Measurements from ENCODE around the gene MED26. TPM values are rescaled to one million over a fixed set of nuclear protein-coding genes. Genes with fewer than 3 reads are reported as not detected.

The MED26 gene
- total RNA-seq, 1 donor from 2014 or later: 2.4 TPM

DNA sequence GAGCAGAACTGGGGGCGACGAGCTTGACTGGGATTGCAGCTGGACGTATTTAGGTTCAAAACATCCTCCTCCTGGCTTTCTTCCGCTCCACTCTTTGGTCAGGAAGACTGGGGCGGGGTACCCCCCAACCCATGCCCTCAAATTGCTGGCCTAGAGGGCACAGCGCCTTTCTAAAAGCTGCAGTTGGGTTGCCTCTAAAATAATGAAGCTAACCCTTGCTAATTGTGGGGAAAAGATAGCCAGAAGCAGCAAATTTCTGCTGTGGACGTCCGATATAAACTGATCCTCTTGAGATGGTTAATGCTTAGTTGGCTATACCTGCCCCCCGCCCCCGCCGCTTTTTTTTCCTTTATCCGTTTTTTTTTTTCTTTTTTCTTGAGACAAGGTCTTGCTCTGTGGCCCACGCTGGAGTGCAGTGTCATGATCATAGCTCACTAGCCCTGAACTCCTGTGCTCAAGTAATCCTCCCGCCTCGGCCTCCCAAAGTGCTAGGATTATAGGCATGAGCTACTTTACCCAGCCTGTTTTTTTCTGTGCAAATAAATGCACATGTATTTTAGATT lies 85.0 kb downstream of the MED26 start:
- DNase-seq (ENCODE audit: low read depth in 2 of 2): no peak

DNA sequence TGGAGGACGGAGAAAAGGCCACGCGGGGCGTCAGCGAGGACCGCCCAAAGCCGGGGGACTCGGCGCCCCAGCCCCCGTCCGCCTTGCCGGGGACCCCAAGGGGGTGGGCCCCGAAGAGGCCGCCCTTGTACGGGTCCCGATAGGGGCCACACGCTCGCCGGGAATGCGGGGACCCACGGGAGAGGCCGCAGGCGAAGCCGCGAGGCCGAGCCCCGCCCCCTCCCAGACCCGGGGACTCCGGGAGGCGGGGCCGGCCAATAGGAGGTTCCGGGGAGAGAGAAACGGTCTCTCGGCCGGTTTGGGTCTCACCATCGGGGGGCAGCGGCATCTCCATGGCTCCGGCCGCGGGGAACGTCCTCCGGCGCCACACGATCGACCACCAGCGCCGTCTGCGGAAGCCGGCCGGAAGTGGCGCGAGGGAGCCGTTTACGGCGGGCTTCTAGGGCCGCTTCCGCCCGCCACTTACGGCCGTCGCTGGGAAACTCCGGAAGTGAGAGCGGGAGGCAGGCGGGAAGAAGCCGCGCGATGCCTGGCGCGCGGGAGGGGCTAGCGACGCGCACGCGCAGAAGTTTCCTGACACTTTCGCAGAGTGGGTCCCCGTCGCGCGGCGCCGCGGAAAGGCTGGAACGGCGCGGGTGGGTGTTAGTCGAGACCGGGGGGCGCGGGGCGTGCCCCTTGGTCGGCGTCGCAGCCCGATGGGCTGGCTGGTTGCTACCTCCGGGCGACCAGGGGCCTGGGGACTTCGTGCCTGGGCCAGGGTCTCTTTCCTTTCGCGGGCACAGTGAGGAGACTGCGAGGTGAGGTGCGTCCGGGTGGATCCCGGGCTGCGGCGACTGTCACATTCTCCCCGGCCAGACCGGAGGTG lies 85.7 kb downstream of the MED26 start, which contains the start of gene CHERP:
Gene CHERP, minus strand, starts transcription at position 393 of the 865 bp plus-strand sequence. Its CDS starts 59 bp downstream, at position 334.
- peak; percentile 85 to 94 for DNase-seq (ENCODE audit: low read depth in 2 of 2)

DNA sequence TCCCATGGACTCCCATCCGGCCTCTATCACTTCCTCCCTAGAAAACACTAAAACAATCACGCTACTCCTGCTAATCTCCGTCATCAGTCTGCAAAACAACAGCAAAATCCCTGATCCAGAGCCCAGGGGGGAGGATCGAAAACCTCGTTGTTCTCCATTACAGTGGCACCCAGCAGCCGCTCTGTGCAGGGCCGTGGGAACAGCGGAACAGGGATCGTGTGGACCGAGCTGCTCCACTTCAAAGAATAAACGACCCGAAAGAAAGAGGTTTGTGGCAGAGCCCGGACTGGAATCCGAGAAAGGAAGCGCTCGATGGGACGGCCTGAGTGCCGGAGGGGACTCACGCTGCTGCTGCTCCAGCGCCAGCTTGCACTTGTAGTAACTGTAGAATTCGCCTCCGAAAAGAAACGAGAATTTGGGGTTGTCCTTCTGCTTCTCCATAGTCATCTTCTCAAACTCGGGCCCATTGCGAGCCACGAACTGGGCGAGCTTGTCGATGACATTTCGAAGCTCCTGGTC lies 86.4 kb downstream of the MED26 start:
- DNase-seq (ENCODE audit: low read depth in 2 of 2): peak; percentile 29 to 68

DNA sequence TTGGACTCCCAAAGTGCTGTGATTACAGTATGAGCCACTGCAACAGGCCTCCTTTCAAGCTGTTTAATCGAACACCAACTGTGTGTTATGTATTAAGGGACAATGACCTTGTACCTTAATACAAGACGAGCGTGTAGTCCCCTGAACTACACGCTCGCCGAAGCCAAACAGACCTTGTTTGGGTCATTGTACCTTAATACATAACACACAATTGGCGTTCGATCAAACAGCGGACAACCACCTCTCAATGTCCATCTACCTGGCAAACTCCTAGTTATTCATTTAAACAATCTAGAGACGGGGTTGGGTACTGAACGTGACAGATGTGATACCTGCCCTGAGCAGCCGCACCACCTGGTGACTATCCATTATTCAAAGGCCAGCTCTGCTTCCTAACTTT lies 87.1 kb downstream of the MED26 start:
- DNase-seq (ENCODE audit: low read depth in 2 of 2): no peak

DNA sequence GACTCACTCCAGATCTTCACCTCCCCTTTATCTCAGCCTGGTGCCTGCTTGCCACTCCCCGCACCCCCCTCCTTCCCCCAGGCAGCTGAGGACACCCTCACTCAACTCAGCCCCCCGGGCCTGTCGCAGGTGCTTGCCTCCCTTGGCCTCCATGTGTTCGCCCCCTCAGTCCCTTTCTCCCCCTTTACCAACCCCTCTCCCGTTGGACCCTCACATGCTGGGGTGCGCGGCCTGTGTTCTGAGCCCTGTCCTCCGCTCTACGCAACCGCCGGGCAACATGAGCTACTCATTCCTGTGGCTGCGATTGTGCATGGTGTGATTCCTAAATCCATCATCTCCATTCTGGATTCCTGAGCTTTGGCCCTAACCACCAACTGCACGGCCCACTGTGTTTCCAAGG lies 90.9 kb downstream of the MED26 start:
- no peak for DNase-seq (ENCODE audit: low read depth in 2 of 2)

DNA sequence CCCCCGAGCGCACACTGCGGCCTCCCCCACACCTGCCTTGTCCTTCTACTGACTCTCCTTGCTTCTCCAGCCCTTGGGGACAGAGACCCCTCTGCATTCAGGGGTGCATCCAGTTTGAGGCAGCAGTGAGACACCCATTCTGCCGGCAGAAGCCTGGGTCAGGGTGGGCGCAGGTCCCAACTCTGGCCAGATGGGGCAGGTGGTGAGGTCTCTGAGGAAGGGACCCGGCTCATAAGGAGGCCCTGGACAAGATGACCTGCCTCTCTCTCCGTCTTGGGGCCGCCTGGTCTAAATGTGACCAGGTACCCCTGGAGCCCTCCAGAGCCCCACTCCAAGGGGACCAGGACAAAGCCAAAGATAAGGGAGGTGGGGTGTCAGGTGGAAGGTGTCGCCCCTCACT lies 91.9 kb downstream of the MED26 start:
- no peak for DNase-seq (ENCODE audit: low read depth in 2 of 2)

DNA sequence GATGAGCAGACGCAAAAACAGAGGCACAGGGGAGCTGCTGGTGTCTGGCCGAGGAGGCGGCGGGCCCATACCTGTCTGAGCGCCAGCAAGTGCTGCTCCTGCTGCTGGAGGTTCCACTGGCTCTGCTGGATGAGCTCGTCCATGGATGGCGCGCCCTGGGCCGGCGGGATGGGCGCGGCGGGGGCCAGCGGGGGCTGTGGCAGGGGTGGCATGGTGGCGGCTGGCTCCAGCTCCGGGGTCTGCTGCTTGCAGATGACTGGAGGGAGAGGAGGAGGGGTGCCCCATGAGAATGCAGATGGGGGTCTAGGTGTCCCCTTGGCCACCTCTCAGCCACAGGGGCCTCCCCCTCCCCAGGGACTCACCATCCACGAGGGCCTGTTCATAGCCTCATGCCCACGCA lies 92.6 kb downstream of the MED26 start:
- DNase-seq (ENCODE audit: low read depth in 2 of 2): no peak

DNA sequence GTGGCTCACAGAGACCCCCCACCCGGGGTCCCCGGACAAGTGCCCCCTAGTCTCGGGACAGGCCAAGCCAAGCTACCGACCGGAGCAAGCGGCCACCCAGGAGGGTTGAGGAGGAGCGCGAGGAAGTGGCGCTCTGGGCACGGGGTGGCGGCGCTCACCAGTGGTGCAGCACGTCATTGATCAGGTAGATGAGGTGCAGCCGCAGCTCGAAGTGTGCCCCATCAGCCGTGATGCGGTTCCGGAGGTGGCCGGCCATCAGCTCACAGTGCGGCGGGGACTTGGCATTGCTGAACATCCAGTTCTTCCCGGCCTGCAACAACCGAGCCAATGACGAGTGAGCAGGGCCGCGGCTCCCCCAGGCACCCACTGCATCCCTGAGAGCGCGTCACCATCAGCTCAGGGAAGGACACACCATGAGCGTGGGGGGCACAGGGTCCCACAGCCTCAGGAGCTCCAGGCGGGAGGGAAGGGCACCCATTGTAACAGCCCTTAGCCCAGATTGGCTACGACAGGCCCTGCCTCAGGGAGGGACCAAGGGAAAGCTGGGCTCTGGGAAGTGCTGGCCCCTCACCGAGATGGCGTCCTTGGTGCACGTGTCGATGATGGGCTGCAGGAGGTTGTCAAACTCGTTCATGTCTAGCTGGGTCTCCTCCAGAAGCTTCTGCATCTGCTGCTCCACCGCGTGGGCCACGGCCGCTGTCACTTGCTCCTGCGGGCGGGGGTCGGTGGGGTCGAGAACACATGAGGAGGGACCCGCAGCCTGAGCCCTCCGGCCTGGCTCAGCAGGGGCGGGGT lies 95.4 kb downstream of the MED26 start:
- no peak for DNase-seq (ENCODE audit: low read depth in 2 of 2)

DNA sequence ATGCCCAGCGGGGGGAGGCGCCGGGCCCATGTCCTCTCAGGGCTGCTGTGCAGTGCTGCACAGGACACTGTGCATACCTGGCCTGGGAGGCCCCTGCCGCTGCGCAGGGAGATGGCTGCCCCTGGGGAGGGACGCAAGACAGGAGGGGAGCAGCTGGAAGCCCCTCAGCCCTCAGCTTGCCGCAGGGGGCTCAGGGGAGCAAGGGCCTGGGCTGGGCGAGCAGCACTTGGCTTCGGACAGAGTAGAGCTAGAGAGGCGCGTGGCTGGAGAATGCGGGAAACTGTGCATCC lies 96.7 kb downstream of the MED26 start:
- no peak for DNase-seq (ENCODE audit: low read depth in 2 of 2)

DNA sequence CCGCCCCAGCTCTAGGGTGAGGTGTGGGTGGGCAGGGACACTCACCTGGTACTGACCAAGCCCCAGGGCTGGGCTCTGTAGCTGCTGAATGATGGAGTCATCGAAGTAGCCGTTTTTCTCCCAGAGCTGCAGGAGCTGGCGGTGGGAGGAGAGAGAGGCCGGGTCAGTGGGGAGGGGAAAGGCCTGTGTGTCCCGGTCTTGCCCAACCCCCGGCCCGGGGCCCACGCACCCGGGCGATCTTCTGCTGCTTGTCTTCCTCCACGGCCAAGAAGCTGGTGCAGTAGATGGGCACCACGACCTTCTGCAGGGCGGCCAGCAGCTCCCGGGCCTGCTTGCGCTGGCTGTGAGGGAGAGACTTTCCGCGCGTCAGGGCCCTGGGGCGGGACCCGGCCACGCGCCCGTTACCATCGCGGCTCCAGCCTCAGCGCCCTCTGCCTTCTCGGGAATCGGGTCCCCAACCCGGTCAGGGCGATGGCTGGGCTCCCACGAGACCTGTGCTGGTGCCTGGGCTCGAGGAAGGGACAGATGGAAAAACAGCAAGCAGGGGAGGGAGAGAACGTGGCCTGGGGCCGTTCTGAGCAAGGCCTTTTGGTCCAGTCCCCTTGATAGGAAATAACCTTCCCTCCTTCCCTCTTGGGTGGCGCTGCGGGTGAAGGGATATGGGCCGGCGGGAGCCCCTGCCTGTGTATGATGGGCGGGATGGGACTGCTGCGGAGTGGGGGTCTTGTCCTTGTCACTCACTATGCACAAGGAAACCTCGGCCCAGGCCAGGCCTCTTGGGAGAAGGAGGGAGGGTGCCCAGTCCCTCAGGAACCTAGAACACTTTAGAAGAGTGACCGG lies 97.2 kb downstream of the MED26 start:
- DNase-seq (ENCODE audit: low read depth in 2 of 2): no peak

DNA sequence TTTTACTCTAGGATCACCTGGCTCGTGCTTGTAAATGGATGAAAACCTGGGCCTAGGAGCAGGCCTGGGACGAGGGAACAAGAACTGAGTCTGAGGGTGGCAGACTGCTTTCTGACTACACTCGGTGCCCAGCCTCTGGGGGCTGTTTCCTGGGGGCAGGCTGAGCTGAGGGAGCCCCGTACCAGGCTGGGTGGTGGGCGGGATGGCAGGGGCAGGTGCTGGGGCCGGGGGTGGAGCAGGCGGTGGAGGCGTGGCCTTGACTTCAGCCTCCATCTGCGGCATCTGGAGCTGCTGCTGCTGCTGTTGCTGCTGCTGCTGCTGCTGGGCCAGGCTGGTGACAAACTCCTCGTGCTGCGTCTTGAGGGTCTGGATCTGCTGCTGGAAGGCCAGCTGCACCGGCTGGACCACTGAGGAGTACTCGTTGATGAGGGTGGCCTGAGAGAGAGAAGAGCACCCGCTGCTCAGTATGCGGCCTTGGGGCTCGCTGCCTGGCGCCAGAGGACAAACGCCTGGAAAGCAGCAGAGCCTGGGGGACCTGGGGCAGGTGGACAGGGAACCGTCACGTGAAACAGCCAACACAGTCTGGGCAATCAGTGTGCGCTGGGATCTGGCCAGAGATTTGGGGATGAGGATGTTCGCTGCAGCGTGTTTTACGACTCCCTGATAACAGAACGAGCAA lies 98.4 kb downstream of the MED26 start:
- DNase-seq (ENCODE audit: low read depth in 2 of 2): no peak

DNA sequence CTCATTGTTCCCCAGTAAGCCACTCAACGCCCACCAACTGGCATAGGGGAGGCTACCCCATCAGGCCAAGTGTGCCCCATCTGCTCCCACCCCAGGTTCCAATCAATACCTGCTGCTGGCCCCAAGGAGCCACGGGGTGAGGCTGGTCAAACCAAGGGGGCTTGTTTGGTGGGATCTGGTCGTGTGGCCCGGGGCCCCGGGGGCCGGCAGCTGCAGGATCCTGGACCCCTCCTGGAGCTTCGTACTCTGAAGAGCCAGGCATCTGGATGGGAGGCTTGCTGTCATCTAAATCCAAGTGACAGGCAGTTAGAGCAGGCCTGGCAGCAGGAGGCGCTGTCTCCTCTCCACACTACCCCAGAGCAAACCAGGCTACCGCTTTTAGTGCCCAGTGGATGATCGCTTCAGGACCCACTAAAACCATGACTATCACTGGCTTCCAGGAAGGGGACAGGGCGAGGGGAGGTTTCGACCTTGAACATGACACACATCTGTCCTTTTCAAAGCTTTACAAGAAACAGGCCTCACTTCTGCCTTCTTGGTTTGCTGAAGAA lies 100.0 kb downstream of the MED26 start:
- DNase-seq (ENCODE audit: low read depth in 2 of 2): peak; percentile 16 to 49

DNA sequence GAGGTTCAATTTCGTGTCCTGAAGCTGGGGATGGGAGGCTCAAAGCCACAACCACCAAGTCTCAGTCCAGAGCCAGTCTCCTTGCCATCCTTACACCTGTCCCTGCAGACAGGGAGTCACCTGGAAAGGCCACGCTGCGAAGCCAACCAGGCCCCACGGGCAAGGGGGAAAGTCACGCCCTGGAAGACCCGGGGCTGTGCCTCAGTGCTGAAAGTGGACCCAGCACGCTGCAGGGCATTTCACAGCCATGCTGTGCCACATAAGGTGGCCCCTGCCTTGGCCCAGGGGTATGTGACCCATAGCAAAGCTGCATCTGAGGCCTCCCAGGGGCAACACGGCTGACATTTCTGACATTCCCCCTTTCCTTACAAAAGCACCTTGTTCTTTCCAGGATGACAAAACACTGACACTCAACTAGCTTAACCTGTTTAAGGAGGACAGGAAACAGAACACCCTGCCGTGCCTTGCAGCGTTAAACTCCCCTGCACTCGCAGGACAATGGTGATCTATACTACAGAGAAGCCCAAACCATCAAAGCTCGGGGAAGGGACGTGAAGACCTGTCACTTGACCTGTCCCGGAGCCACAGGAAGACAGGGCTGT lies 100.6 kb downstream of the MED26 start:
- DNase-seq (ENCODE audit: low read depth in 2 of 2): no peak

DNA sequence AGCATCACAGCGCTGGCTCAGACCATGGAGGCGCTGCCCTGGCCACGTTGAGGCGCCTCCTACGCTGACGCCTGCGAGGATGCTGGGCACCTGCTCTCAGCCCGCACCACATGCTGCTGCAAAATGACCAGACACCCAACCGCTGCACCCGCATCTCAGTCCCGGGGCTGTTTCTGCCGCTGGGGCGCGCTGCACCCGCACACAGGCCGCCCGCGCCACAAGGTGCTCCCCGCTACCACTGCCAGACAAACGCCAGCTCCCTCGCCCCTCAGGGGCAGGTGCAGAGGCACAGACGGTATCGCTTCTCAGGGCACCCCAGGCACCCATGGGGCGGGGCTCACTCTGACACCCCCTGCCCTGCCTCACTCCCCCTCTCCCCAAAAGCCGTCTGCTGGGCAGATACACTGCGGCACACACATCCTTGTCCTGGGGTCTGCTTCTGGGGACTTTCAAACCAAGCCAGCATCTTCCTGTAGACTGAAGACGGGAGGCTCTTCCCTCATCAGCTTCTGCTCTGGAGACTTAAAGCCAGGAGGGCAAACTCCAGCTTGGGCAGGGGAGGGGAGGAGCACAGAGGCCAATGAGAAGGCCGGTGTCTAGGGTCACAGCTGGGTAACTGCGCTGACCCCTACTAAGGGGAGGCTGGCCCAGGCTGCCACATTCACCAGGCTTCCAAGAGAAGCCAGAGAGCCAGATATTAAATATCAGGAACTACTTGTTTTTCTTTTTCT lies 102.1 kb downstream of the MED26 start:
- DNase-seq (ENCODE audit: low read depth in 2 of 2): no peak

DNA sequence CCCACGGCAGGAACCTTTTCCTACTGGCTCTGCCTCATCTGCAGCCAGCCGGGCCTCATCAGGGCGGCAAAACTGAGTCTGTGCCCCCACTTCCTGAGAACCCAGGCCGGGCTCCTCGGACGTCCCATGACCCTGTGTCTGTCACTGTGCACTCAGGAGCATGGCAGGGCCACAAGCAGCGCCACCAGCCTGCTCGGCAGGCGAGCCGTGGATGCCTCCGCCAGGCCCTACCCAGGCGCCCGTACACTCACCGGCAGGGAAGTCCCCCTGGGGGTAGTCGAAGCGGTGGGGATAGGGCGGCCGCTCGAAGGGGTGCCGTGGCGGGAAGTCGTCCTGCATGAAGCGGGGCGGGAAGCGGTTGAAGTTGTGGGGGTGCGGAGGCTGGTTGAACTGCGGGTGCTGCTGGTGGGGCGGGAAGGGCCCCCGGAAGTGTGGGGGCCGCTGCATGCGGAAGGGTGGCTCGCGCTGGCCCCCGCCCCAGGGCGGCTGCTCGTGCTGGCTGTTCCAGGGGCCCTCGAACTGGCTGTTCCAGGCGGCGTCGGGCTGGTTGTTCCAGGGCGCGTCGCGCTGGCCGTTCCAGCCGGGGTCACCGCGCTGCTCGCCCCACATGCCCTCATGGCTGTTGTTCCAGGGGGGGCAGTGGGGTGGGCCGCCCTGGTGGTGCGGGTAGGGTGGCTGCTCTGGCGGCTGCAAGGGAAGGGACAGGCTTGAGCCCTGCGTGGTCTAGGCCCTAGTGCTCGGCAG lies 102.8 kb downstream of the MED26 start:
- no peak for DNase-seq (ENCODE audit: low read depth in 2 of 2)
